ENCODE results near the gene DLG5.
"Not testable (repeated sequence)": the region's sequence is repeated elsewhere in the genome, so short reads cannot be mapped to it uniquely, and the experiment has no call there.

DLG5 gene

GRCh38 chr10:77784856-77785255 is 141.7 kb downstream of the DLG5 start:
- DNase-seq = no peak

GRCh38 chr10:77782328-77783061 is 144.1 kb downstream of the DLG5 start:
- no peak for DNase-seq

- DNase-seq = no peak
Observed at GRCh38 chr10:77781451-77782327, 144.9 kb downstream of the DLG5 start.

GRCh38 chr10:77780180-77780579 is 146.4 kb downstream of the DLG5 start:
- DNase-seq = no peak

GRCh38 chr10:77776487-77776886 is 150.1 kb downstream of the DLG5 start:
- DNase-seq = no peak

- no peak for DNase-seq
Observed at GRCh38 chr10:77774940-77775391, 151.6 kb downstream of the DLG5 start.

- DNase-seq = no peak
Observed at GRCh38 chr10:77773631-77774426, 152.7 kb downstream of the DLG5 start.

- DNase-seq = not testable (repeated sequence)
Observed at GRCh38 chr10:77772852-77773600, 153.5 kb downstream of the DLG5 start.

- DNase-seq = no peak
Observed at GRCh38 chr10:77771851-77772250, 154.7 kb downstream of the DLG5 start.

- no peak for DNase-seq
Observed at GRCh38 chr10:77771450-77771849, 155.1 kb downstream of the DLG5 start.

GRCh38 chr10:77770868-77771175 is 155.7 kb downstream of the DLG5 start:
- DNase-seq = no peak

GRCh38 chr10:77770081-77770867 is 156.3 kb downstream of the DLG5 start:
- DNase-seq = no peak

GRCh38 chr10:77768039-77768438 is 158.5 kb downstream of the DLG5 start:
- DNase-seq = no peak

- DNase-seq = no peak
Observed at GRCh38 chr10:77763453-77764430, 162.8 kb downstream of the DLG5 start.

- not testable (repeated sequence) for DNase-seq
Observed at GRCh38 chr10:77758406-77758805, 168.1 kb downstream of the DLG5 start.

GRCh38 chr10:77756319-77757232 is 170.0 kb downstream of the DLG5 start:
- DNase-seq = no peak

- DNase-seq = no peak
Observed at GRCh38 chr10:77746047-77746707, 180.4 kb downstream of the DLG5 start.

- no peak for DNase-seq
Observed at GRCh38 chr10:77744245-77744644, 182.3 kb downstream of the DLG5 start.

- DNase-seq = no peak
Observed at GRCh38 chr10:77742172-77742571, 184.4 kb downstream of the DLG5 start.
